ENCODE data around the gene DGUOK.
"Not testable (repeated sequence)": the region's sequence is repeated elsewhere in the genome, so short reads cannot be mapped to it uniquely, and the experiment has no call there.

DNA sequence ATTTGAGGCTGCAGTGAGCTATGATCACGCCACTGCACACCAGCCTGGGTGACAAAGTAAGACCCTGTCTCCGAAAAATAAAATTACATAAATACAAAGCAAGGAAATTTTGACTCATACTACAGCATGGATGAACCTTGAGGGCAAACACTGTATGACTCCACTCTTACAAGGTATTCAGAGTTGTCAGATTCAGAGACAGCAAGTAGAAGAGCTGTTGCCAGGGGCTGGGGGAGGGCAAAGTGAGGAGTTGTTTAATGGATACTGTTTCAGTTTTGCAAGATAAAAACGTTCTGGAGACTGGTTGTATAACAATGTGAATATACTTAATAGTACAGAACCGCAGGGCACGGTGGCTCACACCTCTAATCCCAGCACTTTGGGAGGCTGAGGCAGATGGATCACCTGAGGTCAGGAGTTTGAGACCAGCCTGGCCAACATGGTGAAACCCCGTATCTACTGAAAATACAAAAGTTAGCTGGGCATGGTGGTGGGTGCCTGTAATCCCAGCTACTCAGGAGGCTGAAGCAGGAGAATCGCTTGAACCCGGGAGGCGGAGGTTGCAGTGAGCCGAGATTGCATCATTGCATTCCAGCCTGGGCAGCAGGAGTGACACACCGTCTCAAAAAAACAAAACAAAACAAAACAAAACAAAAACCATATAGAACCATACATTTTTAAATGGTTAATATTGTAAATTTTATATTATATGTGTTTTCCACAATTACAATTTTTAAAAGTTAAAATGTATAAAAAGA is 38.9 kb upstream of the DGUOK start:
- TF ChIP-seq POLR2AphosphoS5, POLR2A (IDR thresholded peaks at IDR 0.05; ENCODE audit: low read depth, low read length): not testable (repeated sequence)

Data from GM12892 (cell line).